Dendritic cell treated with granulocyte-macrophage colony-stimulating factor and Interleukin-4, amounts not matched to agents 40 ng/mL and 50 ng/mL, for 4 days (primary cell): ENCODE results near the gene SLC25A47.
"Not testable (repeated sequence)": the region's sequence is repeated elsewhere in the genome, so short reads cannot be mapped to it uniquely, and the experiment has no call there.

Source experiments
- H3K27ac Mint-ChIP-seq: one replicate; pipeline ENCODE4 v1.8.0; 2022; ENCODE audit warnings: mild to moderate bottlenecking, mixed read lengths
- H3K27me3 Mint-ChIP-seq: one replicate; pipeline ENCODE4 v1.8.0; 2022; ENCODE audit warnings: mild to moderate bottlenecking, mixed read lengths
- H3K36me3 Mint-ChIP-seq: one replicate; pipeline ENCODE4 v1.8.0; 2022; ENCODE audit warnings: low read depth, mixed read lengths
- H3K4me1 Mint-ChIP-seq: one replicate; pipeline ENCODE4 v1.8.0; 2022; ENCODE audit warnings: low read depth, mixed read lengths
- H3K4me3 Mint-ChIP-seq: one replicate; pipeline ENCODE4 v1.8.0; 2022; ENCODE audit warnings: mild to moderate bottlenecking, moderate library complexity, mixed read lengths
- H3K9me3 Mint-ChIP-seq: one replicate; pipeline ENCODE4 v1.8.0; 2022; ENCODE audit warnings: mixed read lengths
- intact Hi-C: fragments of 100-400 bp; cut with micrococcal nuclease; formaldehyde crosslinking; loops from one replicate; pipeline ENCODE4 v1.15.0; 2022

SLC25A47 gene, protein sequence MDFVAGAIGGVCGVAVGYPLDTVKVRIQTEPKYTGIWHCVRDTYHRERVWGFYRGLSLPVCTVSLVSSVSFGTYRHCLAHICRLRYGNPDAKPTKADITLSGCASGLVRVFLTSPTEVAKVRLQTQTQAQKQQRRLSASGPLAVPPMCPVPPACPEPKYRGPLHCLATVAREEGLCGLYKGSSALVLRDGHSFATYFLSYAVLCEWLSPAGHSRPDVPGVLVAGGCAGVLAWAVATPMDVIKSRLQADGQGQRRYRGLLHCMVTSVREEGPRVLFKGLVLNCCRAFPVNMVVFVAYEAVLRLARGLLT

DNA sequence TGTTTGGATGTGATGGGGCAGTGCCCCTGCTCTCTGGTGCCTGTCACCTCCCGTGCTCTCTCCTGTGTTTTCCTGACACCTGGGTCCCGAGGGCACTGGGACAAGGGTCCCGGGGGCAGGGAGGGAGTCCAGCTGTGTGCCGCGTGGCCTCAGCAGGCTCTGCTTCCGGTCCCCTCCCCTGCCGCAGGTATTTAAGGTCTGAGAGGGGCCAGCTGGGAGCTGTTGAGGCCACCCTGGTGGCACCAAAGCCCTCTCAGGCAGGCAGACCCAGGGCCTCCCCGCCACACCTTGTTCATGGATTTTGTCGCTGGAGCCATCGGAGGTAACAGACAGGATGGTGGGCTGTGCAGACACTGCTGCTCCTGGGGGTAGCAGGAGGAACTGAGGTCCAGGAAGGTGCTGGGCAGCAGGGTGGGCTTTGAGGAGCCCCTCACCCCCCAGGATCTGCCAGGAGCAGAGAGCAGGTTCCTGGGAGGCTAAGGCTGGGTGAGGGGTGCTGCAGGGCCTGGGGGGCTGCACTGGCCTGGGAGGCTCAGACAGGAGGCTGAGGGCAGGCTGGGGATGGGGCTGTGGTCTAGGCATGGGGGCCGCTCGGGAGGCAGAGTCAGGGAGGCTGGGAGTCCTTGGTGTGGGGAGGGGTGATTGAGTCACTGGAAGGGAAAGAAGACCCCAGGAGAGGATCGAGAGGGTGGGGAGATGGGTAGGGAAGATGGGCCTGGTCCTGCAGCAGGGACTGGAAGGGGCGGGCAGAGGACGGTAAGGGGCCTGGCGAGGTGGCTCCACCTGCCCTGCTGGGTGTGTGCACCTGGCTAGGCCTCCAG lies at the start of gene SLC25A47:
Gene SLC25A47, plus strand, starts transcription at position 219 of the 821 bp plus-strand sequence. Its CDS starts 76 bp downstream, at position 295.
- Mint-ChIP-seq H3K36me3 (no peaks in the 10 kb centered on the region), H3K4me1 (peaks cover 24% of the 10 kb centered on the region), H3K9me3 (no peaks in the 10 kb centered on the region), H3K27me3 (peaks cover 18% of the 10 kb centered on the region), H3K27ac (peak within 1 kb of the TSS; percentile 66), H3K4me3 (no peak within 1 kb of the TSS)
- intact Hi-C loops: no loop called here

DNA sequence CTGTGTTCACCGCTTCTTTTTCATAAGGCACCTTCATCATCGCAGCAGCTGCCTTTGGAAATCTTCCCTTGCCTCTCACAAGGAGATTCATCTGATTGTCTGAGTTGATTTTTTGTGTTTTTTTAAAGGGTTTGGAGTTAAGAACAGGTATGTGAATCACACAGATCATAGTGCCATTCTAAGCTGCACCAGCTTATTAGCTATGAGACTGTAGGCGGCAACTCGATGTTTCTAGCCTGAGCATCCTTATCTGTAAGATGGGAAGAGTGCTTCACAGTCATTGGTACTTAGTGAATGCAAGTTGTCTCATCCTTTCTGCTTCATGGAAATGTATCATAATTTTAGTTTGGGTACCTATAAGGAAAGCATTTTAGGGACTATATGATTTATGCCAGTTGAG lies 48.9 kb upstream of the SLC25A47 start:
- intact Hi-C loops: no loop called here
- no peak overlapping the region for H3K27ac Mint-ChIP-seq
- peaks cover 37% of the 10 kb centered on the region for H3K4me1 Mint-ChIP-seq
- no peak overlapping the region for H3K4me3 Mint-ChIP-seq
- H3K36me3 Mint-ChIP-seq: peaks cover 53% of the 10 kb centered on the region
- H3K27me3 Mint-ChIP-seq: no peaks in the 10 kb centered on the region
- H3K9me3 Mint-ChIP-seq: no peaks in the 10 kb centered on the region

DNA sequence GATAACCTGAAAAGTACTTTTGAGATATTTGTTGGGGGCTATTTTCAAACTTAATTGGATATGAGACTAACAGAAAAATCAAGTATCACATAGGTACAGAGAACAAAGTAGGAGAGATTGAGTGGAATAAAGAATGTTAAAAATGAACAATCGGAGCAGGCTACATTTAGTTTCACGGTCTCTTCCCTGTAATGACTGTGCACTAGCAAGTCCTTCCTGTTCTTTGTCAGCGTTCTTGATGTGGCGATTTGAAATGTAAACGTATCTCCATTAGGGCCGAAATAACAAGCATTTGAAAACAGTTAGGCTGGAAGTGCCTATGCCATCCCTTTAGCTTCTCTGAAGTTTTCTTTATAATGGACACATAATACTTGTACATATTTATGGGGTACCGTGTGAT lies 47.9 kb upstream of the SLC25A47 start:
- no peaks in the 10 kb centered on the region for H3K27me3 Mint-ChIP-seq
- peak overlapping the region; percentile 45 for H3K27ac Mint-ChIP-seq
- intact Hi-C loops: loop anchor here (5.0 kb wide), 1 partner anchor 33 kb away; no protein-coding TSS in a partner anchor
- H3K4me3 Mint-ChIP-seq: no peak overlapping the region
- no peaks in the 10 kb centered on the region for H3K9me3 Mint-ChIP-seq
- peaks cover 61% of the 10 kb centered on the region for H3K36me3 Mint-ChIP-seq
- H3K4me1 Mint-ChIP-seq: peaks cover 45% of the 10 kb centered on the region

DNA sequence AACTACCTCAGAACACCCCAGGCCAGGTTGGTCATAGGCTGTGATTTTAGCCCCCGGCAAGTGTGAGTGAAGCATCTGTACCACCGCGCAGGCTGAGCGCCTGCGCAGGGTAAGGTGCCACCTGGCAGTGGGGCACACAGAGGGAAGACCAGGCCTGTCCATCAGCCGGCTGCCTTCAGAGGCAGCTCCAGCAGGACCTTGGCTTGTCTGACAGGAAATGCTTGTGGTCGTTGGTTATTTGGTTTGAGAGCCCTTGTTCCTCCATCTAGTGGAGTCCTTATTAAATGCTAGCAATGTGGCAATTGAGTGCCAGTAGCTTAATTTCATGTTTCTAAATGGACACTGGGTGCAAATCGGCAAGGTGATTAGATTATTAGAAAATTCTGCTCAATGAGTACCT lies 44.4 kb upstream of the SLC25A47 start:
- Mint-ChIP-seq H3K4me3 (no peak overlapping the region), H3K9me3 (no peaks in the 10 kb centered on the region), H3K27ac (peak overlapping the region; percentile 45), H3K27me3 (no peaks in the 10 kb centered on the region), H3K36me3 (peaks cover 93% of the 10 kb centered on the region), H3K4me1 (peaks cover 45% of the 10 kb centered on the region)
- intact Hi-C loops: loop anchor here (5.0 kb wide), 1 partner anchor 36 kb away; no protein-coding TSS in a partner anchor

DNA sequence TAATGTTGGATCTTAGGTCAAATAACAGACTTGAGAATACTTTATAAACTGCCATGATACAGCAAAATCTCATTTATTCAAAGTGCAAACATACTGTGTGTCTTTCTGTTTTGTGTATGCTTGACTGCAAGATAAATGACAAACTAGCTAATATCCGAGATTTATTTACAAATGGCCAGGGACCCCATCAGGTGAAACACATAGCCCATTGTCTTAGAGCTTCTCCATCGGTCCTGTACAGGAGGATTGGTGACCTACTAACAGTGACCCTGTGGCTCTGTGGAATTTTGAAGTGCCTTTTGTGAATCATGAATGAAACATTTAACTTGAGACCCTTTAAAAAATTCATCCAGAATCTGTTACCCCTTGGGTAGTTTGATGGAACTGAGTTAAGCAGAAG lies 44.0 kb upstream of the SLC25A47 start:
- no peaks in the 10 kb centered on the region for H3K9me3 Mint-ChIP-seq
- H3K36me3 Mint-ChIP-seq: peaks cover 90% of the 10 kb centered on the region
- H3K4me1 Mint-ChIP-seq: peaks cover 44% of the 10 kb centered on the region
- peaks cover under 1% of the 10 kb centered on the region for H3K27me3 Mint-ChIP-seq
- intact Hi-C loops: loop anchor here (5.0 kb wide), 1 partner anchor 37 kb away; no protein-coding TSS in a partner anchor
- no peak overlapping the region for H3K4me3 Mint-ChIP-seq
- no peak overlapping the region for H3K27ac Mint-ChIP-seq

DNA sequence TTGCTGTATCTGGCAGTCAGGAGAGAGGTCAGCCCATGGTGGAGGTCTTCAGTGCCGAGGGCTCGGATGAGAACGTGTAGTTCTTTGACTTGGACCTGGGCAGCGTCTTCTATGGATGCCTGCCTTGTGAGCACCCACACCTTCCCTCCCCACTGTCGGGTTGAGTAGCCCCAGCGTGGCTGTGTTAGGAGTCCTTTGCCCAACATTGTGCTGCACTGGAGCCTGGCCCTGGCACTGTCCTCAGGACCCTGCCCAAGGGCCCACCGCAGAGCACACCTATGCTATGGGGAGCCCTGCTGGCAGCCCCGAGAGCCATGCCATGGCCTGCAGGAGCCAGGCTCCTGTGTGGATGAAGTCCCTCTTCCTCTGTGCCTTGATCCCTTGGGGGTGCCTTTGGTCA lies 43.6 kb upstream of the SLC25A47 start:
- Mint-ChIP-seq H3K36me3 (peaks cover 86% of the 10 kb centered on the region), H3K4me3 (no peak overlapping the region)
- intact Hi-C loops: loop anchor here (5.0 kb wide), 1 partner anchor 37 kb away; no protein-coding TSS in a partner anchor

DNA sequence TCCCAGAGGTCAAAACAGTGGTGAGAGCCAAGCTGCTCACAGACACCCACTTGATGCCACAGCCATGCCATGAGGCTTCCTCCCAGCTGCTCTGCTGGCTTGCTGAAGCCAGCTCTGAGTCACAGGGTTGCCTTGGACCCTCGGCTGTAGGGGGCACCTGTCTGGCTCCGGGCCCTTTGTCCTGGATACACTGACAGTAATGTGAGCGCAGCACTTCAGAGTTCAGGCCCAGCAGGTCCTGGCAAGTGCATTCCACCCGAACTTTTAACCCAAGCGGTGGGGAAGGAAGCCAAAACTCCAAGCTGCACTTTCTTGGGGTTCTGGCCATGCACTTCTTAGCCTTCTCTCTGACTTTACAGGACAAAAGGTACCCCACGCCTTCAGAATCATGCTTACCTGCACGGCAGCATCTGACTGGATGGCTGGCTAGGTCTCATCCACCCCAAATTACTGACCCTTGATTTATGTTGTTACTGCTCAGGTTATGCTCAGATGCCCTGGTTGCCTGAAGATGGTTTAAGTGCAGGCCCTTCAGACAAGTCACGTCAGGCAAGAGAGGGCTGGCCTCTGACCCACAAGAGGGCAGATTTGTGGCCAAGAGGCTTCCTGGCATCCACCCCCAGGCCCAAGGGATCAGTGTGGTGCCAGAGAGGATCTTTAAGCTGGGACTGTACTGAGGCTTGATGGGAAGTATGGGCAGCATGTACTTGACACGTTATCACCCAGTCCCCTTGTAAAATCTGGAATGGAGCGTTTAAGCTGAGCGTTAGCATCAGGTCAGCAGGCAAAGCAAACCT lies 41.7 kb upstream of the SLC25A47 start:
- Mint-ChIP-seq H3K9me3 (no peaks in the 10 kb centered on the region), H3K4me3 (no peak overlapping the region), H3K36me3 (peaks cover 67% of the 10 kb centered on the region), H3K4me1 (peaks cover 39% of the 10 kb centered on the region), H3K27ac (no peak overlapping the region), H3K27me3 (peaks cover 5% of the 10 kb centered on the region)
- intact Hi-C loops: loop anchor here (10.0 kb wide), 1 partner anchor 373 kb away; no protein-coding TSS in a partner anchor

More for the DNA sequence above, 43.6 kb upstream of the SLC25A47 start:
- H3K27ac Mint-ChIP-seq: no peak overlapping the region
- peaks cover 44% of the 10 kb centered on the region for H3K4me1 Mint-ChIP-seq
- no peaks in the 10 kb centered on the region for H3K9me3 Mint-ChIP-seq
- peaks cover 5% of the 10 kb centered on the region for H3K27me3 Mint-ChIP-seq

DNA sequence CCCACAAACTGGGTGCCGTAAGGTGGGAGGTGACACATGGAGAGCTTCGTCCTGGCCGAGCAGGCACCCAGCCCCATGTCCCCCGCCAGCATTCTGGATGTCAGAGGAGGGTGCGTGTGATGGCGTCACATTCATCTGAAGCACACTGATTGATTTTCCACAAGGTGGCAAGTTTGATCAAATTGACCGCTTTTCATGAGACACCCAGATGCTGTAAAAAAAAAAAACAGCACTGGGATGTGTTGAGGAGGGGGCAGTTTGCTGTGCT lies 41.1 kb upstream of the SLC25A47 start:
- Mint-ChIP-seq H3K4me1 (peaks cover 39% of the 10 kb centered on the region), H3K27me3 (peaks cover 5% of the 10 kb centered on the region), H3K27ac (no peak overlapping the region), H3K36me3 (peaks cover 61% of the 10 kb centered on the region), H3K4me3 (no peak overlapping the region), H3K9me3 (no peaks in the 10 kb centered on the region)
- intact Hi-C loops: loop anchor here (10.0 kb wide), 1 partner anchor 373 kb away; no protein-coding TSS in a partner anchor

DNA sequence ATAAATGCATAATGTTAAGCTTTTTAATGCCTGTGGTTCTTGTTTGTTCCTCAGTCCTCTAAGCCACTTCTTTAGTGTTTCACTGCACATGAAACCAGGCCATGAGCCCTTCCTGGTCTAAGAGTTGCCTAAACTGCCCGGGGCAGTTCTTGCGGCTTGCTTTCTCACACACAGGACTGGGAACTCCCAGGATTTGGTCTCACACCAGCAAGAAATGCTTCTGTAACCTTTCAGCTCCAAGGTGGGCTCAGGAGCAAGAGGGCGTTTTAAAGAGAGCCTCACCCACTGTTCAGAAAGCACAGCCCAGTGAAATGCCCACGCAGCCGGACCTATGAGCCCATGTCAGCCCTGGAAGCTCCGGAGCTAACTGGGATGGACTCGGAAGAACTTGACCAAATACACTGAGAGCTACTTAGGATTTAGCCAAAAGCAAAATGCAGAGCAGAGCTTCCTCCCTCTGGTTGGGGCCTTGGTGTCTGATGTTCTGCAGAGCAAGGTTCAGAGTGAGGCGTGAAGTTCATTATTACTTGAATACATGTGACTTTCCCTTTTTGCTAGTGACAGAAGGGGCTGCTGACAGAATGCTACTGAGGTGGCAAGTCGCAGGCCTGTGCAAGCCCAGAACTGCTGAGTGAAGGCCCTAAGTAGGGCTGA lies 40.2 kb upstream of the SLC25A47 start:
- H3K4me1 Mint-ChIP-seq: peaks cover 34% of the 10 kb centered on the region
- no peak overlapping the region for H3K4me3 Mint-ChIP-seq
- H3K9me3 Mint-ChIP-seq: no peaks in the 10 kb centered on the region
- no peak overlapping the region for H3K27ac Mint-ChIP-seq
- H3K27me3 Mint-ChIP-seq: peaks cover 5% of the 10 kb centered on the region
- intact Hi-C loops: loop anchor here (10.0 kb wide), 1 partner anchor 372 kb away; no protein-coding TSS in a partner anchor
- H3K36me3 Mint-ChIP-seq: peaks cover 53% of the 10 kb centered on the region

DNA sequence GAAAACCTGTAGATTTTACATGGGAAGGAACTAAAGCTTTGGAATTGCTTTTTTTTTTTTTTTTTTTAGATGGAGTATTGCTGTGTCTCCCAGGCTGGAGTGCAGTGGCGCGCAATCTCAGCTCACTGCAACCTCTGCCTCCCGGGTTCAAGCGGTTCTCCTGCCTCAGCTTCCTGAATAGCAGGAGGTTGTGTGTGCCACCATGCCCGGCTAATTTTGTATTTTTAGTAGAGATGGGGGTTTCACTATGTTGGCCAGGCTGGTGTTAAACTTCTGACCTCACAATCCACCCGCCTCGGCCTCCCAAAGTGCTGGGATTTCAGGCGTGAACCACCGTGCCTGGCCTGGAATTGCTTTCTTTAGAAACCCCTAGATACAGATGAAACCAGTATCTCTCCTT lies 39.7 kb upstream of the SLC25A47 start:
- peaks cover 49% of the 10 kb centered on the region for H3K36me3 Mint-ChIP-seq
- H3K27me3 Mint-ChIP-seq, H3K4me3 Mint-ChIP-seq, H3K27ac Mint-ChIP-seq, H3K9me3 Mint-ChIP-seq: not testable (repeated sequence)
- intact Hi-C loops: loop anchor here (10.0 kb wide), 1 partner anchor 371 kb away; no protein-coding TSS in a partner anchor
- peaks cover 32% of the 10 kb centered on the region for H3K4me1 Mint-ChIP-seq

DNA sequence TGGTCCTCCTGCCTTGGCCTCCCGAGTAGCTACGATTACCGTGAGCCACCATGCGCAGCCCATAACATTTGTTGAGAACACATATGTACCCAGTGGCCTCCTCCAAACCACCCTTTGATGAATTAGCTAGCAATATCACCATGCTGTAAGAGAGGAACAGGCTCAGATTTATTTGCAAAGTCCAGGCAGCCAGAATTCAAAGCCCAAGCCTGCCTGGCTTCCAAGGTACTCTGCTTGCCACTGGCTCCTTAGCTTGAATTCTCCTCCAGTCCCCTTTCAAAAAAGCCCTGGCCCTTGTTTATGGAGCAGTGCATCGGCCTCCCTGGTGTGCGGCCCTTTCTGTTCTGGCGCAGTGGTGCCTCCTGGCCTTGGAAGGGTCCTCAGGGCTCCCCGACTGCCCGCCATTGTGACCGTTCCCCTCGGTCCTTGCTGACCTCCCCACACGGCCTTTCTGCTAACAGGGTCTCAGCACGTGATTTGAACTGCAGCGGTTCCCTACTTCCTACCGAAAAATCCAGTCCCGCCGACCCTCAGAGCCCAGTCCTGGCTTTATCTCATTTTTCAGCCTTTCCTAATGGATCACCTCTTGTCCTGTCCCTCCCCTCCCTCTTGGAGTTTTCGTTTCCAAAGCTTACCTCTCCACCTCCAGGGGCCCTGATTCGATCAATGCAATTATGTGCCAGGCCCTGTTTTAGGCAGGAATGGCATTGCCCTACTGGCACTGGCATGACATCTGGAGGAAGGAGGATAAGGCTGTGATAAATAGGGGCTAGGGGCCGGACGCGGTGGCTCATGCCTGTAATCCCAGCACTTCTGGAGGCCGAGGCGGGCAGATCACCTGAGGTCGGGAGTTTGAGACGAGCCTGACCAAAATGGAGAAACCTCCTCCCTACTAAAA lies 38.9 kb upstream of the SLC25A47 start:
- Mint-ChIP-seq H3K27me3 (peaks cover 5% of the 10 kb centered on the region), H3K27ac (peak overlapping the region; percentile 77), H3K4me3 (peak overlapping the region; percentile 77), H3K36me3 (peaks cover 52% of the 10 kb centered on the region), H3K9me3 (no peaks in the 10 kb centered on the region), H3K4me1 (peaks cover 24% of the 10 kb centered on the region)
- intact Hi-C loops: loop anchor here (10.0 kb wide), 1 partner anchor 371 kb away; no protein-coding TSS in a partner anchor
